ENCODE results near the gene NRIP2.

DNA sequence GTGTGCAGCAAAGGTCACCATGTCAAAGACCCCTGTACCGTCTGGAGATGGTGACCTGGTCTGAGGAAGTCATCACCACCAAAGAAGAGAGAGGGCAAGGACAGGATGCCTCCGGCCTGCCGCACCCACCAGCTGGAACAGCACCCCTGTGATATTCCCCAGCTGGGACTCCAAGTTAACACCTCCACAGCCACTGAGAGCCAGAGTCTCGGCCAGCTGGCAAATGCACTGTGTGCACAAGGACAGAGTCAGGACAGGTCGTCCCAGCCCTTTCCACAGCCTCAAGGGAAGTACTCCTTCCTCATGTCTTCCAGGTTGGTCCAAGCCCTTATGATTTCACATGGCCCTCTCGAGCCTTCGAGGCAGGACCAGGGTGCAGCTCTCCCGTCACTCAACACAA is 59.4 kb downstream of the NRIP2 start:
- no peak for TF ChIP-seq POLR2A (IDR thresholded peaks at IDR 0.05)
- TF ChIP-seq, protein P1, sequence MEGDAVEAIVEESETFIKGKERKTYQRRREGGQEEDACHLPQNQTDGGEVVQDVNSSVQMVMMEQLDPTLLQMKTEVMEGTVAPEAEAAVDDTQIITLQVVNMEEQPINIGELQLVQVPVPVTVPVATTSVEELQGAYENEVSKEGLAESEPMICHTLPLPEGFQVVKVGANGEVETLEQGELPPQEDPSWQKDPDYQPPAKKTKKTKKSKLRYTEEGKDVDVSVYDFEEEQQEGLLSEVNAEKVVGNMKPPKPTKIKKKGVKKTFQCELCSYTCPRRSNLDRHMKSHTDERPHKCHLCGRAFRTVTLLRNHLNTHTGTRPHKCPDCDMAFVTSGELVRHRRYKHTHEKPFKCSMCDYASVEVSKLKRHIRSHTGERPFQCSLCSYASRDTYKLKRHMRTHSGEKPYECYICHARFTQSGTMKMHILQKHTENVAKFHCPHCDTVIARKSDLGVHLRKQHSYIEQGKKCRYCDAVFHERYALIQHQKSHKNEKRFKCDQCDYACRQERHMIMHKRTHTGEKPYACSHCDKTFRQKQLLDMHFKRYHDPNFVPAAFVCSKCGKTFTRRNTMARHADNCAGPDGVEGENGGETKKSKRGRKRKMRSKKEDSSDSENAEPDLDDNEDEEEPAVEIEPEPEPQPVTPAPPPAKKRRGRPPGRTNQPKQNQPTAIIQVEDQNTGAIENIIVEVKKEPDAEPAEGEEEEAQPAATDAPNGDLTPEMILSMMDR (IDR thresholded peaks at IDR 0.05) = no peak
